CD4-positive, alpha-beta T cell treated with Interleukin-21 for 1 hour (primary cell): Measurements from ENCODE around the gene SH3TC1.

Source experiments
- DNase-seq: peaks from one replicate; pipeline ENCODE4 v3.0.0-alpha.2; 2020

The SH3TC1 gene

DNA sequence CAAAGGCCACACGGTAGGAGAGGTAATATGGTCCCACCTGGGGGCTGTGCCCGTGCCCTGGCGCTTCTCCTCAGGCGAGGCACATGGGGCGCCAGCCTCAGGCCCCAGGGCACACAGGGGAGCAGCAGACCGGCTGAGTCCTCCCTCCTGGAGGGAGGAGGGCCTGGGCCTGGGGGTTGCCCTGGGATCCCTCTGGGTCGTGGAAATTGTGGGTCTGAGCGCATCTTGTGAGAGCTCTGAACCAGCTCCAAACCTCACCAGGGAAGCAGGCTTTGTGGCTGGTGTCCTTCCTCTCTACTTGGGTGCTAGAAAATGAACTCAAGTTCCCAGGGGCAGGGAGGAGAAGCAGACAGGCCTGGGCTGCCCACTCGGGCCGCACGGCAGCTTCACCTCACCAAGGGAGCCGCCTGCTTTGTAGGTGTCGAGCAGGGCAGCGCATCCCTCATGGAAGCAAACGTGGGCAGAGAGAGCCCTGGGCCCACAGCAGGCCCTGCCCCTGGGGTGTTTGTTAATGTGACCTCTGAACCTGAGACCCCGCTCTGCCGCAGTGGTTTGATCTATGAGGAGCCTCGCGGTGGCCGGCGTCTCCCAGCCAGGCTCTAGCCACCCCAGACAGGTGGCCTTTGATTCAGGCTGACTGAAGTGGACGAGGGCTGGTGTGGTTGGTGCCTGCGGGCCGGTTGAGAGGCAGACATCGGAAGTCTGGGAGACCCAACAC, 81.2 kb downstream of the SH3TC1 start:
- no peak for DNase-seq

DNA sequence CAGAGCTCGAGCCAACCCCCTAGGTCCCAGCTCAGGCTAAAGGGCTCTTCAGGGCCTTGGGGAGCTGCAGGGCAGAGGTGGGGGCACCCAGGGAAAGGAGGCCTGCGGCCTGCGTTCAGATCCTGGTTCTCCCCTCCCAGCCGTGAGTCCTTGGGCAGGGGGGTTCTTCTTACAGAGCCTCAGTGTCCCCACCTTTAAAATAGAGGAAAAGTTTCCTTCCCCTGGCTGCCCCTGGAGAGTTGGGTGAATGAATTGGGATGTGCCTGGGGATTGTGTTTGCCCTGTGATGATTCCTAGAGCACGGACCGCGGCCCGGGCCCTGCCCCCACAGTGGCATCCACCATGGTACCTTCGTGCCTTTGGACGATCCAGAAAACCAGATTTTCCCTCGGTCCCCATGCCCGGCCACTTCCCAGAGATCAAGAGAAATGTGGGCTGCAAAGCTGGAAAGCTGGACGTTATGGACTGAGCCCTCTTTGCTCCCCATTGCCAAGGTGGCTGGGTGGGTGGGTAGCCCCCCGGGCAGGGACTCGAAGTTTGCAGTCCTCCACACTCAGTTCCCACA, 81.9 kb downstream of the SH3TC1 start:
- DNase-seq, result no peak

DNA sequence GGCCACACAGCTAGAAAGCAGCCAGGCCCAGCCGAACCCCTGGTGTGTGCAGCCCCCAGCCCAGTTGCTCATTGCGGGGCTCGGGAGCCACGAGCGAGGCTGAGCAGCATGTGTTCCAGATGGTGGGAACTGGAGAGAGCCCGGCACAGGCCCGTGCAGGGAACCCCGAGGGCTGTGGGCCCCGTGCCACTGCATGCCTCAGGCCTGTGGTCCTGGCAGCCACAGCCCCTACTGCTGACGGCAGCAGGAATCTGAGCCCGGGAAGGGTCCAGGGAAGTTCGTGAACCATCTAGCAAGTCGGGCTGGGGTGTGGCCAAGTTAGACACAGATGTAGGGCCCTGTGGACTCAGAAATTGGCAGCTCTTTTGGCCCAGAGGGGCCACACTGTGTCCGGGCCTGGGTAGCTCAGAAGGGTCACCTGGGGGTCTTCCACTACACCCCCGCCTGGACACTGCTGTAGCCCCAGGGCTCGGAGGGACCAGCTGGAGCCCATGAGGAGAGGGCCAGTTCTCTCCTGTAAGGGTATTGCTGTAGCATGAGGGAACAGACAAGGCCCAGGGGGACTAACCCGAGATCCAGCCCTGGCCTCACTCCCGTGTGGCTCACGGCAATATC, 82.5 kb downstream of the SH3TC1 start:
- DNase-seq, result no peak

DNA sequence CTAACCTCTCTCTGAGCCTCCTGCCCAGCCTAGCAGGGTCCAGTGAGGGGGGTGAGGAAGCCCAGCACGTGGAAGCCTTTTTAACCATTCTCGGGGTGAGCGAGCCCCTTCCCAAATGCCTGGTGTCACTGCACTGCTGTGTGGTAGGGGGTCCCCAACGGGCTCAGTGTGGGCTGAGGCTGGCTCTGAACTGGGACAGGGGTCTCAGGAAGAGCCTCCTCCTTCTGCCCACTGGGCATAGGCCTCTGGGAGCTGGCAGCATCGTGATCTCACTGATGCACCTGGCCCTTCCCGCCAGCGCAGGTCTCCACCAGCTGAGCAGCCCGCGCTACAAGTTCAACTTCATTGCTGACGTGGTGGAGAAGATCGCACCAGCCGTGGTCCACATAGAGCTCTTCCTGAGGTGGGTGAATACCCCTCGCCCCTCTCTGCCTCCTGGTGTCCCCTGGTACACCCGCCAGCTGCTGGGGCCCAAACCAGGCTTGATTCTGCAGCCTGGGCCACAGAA, 83.1 kb downstream of the SH3TC1 start:
- no peak for DNase-seq

DNA sequence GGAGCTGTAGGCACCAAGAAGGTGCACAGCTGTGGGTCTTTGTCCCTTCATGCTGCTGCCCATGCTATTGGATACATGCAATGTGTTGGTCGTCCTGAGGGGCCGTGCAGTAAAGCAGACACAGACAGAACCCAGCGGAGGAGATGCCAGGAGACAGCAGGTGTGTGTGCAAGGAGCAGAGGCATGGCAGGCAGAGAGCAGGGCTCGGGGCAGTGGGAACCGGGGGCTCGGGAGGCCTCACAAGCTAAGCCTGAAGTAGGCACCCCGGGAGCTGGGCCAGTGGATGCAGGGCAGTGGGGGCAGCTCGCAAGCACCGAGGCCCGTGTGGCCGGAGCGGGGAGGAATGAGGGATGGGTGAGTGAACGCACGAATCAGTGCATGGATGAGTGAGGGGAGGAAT, 83.7 kb downstream of the SH3TC1 start:
- DNase-seq, result no peak

DNA sequence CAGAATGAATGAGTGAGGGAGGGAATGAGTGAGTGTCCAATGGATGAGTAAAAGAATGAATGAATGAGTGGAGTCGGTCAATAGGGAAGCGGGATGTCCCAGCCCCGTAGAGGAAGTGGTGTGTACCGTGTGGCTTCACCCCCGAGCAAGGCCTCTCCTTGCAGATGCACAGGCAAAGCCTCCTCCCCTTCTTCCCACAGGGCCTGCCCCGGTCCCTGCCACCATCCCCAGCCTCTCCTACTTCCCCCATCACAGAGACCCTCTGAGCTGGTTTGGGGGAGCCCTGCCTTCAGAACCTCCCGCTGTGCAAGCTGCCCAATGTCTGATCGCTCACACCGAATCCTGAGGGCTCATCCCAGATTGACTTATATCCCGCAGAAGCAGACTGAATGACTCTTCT, 84.1 kb downstream of the SH3TC1 start:
- no peak for DNase-seq

DNA sequence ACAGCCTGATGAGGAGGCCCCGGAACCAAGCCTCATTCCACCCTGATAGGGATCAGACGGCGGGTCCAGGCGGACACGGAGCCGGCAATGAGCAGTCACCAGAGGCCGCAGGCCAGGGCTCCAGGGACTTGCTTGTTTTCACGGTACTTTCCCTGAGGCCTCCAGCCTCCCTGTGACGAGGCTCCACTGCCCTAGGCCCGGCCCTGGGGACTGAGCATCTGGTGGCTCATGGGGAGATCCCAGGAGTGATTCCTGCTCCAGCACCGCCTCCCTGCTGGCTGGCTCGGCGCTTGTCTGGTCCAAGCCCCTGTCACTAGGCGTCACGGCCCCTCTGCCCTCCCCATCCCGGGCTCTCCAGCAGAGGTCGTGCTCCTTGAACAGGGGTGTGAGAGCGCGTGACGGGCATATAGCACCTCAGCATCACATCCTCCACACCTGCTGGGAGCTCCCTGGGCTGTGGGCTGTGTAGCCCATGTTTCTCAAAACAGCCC, 84.6 kb downstream of the SH3TC1 start:
- no peak for DNase-seq

DNA sequence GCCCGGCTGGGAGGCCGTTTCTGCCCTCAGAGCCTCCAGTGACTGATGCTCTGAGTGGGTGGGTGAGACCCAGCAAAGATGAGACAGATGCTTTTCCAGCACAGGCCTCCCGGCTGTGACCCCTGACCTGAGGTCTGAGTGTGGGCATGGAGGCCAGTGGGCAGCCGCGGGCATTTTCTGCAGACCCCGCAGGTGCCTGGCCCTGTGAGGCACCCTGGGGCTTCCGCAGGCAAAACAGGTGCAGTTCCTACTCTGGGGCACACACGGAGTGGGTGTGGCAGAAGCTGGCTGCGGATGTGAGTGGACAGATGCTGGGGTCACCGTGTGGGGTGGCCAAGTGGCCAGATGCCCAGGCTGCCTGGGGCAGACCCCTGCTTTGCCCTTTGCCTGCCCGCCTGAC, 85.3 kb downstream of the SH3TC1 start:
- no peak for DNase-seq

DNA sequence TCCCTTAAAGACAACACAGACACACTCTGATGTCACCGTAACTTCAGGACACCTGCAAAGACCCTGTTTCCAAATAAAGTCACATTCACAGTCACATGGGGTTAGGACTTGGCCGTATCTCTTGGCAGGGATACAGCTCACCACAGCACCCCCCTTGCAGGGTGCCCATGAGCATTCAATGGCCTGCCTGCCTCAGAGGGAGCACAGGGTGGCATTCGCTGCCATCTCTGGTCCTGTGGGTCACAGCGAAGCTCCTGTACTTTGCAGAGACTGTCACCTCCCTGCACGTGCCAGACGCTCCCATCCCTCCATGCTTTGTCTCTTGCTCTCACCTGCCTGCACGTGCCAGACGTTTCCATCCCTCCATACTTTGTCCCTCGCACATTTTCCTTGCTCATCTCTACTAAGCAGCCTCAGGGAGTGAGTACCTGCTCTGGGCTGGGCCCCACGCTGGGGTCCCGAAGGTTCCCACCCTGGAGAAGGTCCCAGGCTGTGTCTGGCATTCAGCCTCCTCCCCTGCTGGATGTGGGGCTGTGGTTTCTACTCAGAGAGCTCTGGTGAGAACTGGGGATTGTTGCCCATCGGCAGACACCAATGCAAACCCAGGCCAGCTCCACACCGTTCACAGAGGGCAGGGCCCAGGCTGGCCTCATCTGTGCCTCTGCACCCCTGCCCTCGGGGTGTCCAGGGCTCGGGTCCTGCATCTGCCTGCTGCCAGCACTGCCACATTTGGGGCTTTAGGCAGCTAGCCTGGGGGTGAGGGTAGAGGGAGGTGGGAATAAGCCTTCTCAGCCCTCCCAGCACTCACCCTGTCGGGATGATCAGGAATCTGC, 86.3 kb downstream of the SH3TC1 start:
- DNase-seq, result no peak

DNA sequence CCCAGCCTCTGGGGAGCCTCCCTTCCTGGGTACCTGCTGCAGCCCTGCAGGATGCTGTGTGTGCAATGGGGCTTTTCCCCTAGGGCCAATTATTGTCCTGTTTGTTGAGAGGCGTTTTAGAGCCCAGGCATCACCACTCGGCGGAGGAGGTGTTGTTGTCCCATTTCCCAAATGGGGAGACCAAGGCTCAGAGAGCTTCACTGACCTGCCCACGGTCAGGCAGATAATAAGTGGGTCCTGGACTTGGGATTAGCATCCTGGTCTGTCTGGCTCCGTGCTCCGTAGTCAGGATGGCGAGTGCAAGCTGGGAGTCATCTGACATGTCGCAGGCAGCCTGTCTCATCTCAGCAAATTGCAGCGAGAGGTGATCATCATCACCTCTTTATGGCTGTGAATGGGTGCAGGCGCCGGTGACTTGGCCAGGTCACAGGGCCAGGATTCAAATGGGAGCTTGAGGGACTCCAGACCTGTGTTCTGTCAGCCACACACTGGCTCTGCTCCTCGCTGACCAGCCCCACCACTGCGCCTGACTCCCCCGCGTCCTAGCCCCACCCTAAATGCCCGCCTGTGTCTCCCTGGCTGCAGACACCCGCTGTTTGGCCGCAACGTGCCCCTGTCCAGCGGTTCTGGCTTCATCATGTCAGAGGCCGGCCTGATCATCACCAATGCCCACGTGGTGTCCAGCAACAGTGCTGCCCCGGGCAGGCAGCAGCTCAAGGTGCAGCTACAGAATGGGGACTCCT, 87.1 kb downstream of the SH3TC1 start:
- DNase-seq, result no peak

DNA sequence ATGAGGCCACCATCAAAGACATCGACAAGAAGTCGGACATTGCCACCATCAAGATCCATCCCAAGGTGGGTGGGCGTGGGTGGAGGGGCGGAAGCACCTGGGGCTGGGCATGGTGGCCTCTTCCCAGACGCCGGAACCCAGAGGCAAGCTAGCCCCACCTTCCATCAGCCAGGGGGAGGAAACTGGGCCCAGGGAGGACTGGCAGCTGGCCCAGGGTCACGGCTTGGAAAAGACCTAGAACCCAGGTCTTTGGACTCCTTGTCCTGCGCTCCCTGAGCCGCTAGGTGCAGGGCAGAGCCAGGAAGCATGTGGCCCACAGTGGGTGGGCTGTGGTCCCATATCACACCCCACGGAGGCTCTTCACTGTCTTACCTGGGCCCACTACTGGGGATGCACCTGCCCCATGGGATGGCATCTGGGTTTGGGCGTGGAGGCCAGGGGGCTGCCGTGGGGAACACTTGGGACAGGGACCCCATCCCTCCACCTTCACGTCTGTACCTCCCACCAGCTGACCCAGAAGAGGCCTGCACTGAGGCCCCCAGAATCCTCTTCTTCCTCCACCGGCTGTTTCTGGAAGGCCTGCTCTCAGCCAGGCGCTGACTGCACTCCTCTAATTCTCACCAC, 87.7 kb downstream of the SH3TC1 start:
- DNase-seq, result no peak

DNA sequence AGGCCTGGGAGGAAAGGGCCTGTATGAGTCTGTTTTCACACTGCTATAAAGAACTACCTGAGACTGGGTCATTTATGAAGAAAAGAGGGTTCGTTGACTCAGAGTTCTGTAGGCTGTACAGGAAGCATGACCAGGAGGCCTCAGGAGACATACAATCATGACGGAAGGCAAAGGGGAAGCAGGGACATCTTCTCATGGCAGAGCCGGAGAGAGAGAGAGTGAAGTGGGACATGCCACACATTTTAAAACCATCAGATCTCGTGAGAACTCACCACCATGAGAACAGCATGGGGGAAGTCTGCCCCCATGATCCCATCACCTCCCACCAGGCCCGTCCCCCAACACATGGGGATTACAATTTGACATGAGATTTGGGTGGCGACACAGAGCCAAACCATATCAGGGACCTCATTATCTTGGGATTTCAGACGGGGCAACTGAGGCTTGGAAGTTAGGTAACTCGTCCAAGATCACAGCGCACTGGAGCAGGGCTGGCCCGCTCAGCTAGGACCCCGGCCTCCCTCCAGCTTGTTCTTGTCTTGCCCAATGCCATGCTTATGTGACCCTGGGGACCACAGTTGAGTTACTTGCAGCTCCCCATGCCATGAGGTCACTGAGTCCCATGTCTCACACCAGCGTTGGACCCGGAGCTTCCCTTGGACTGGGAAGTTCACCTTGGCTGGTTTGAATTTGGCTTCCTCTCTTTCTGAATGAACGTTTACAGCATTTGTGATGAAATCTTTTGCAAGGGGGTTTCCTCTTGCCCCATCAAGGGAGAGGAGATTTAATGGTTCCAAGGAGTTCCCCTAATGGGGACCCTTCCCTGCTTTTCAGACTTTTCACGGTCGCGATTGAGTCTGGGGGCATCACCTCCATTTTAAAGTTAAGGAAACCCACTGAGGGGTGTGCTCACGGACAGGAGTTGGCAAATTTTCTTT, 88.5 kb downstream of the SH3TC1 start:
- no peak for DNase-seq

DNA sequence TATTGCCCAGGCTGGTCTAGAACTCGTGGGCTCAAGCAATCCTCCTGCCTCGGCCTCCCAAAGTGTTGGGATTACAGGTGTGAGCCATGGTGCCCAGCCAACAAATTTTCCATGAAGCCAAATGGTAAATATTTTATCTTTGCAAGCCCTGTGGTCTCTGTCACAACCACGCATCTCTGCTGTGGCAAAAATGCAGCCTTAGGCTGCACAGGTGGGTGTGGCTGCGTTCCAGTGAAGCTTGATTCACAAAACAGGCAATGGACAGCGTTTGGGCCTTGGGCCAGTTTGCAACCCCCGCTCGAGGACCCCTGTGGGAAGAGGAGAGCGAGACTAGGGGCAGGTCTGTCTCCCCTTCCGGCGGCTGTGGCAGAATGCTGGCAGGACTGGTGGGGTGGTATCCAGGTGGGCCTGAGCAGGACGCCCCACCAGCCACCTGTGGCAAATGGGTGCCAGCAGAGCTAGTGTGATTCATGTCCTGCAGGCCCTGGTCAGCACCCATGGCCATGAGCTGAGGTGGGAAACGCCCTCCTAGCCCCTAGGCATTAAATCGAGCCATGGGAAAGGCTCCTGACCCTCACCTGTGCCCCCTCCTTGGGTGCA, 90.2 kb downstream of the SH3TC1 start:
- no peak for DNase-seq

DNA sequence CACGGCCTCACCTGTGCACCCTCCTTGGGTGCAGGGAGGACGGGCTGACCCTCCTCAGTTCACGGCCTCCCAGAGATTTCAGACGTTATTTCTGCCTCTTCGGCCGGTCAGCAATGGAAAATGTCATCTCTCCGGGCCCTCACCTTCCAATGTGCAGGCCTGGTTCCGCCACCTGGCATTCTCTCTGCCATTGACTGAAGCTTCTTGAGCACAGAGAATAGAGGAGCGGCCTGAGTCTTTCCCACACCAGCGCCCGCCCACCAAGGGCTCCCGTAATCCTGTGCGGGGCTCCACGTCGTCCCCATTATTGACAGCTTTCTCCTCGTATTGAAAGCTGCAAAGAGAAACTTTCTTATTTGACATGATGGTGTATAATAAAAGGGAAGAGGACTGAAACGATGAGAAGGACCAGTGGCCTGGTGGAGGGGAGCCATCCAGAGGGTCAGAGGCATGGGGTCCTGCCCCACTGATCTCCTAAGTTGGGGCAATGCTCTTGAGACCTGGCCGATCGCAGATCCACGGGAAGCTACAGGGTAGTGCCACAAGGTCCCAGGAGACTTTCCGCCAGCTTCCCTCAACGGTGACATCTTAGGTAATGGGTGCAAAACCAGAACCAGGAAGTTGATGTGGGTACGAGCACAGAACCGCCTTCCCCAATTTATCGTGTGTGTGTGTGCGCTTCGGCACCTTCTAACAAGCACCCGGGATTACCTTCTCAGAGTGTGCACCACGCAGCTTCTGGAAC, 91.0 kb downstream of the SH3TC1 start:
- no peak for DNase-seq

DNA sequence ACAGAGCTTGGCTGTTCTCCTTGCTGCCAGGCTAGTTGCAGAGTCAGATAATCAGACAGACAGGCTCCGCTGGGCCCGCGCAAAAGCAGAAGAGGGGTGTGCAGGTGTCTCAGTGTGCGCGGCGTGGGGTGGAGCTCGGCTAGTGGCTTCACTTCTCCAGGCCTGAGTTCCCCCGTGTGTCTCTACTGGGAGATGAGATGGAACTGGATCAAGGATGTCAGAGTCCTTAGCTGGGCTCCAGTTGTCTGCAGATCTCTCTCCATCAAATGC, 91.5 kb downstream of the SH3TC1 start:
- no peak for DNase-seq
